Measurements from ENCODE around the gene PELI3.
"Not testable (repeated sequence)": the region's sequence is repeated elsewhere in the genome, so short reads cannot be mapped to it uniquely, and the experiment has no call there.

PELI3 gene

DNA sequence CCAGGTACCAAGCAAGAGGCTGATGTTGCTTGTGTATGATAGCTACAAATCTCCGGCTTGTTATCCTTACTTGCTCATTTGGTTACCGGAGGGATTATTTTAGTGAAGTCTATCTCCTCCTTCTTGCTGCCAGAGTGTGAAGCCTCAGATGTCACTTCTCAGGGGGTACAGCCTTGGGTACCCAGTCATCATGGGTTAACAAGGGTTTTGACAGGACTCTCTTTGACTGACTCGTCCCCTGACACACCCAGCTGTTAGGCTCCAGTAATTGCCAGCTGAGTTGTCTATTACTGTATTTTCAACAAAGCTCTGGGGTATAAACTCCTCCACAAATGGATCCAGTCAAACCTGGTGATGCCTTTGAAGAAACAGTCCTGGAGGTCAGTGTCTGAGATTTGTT, 11.9 kb upstream of the PELI3 start:
- Histone ChIP-seq H3K9ac (ENCODE audit: low read length) (no peak overlapping the region), H3K4me3 (ENCODE audit: low read length) (no peak overlapping the region), H3K36me3 (ENCODE audit: control insufficient read depth, insufficient read depth, low read length) (no peaks in the 10 kb centered on the region), H3K27ac (ENCODE audit: low read depth, low read length) (no peak overlapping the region), H3K4me1 (ENCODE audit: control insufficient read depth, insufficient read depth, low read length) (no peaks in the 10 kb centered on the region), H3K27me3 (ENCODE audit: control insufficient read depth, insufficient read depth, low read length) (no peaks in the 10 kb centered on the region)

DNA sequence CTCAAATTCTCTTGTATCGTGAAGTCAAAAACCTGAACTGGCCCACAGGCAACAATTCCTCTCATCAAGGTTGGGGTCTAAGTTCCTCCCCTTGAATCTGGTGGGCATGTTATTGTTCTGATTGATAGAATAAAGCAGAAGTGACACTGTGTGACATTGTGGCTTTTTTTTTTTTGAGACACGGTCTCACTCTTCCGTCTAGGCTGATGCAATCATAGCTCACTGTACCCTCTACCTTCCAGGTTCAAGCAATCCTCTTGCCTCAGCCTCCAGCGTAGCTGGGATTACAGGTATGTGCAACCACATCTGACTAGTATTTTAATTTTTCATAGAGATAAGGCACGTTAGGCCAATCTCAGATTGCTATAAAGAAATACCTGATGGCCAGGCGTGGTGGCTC, 8.9 kb upstream of the PELI3 start:
- no peaks in the 10 kb centered on the region for H3K27me3 ChIP-seq (ENCODE audit: control insufficient read depth, insufficient read depth, low read length)
- no peaks in the 10 kb centered on the region for H3K36me3 ChIP-seq (ENCODE audit: control insufficient read depth, insufficient read depth, low read length)
- H3K4me3 ChIP-seq (ENCODE audit: low read length) = no peak overlapping the region
- no peak overlapping the region for H3K27ac ChIP-seq (ENCODE audit: low read depth, low read length)
- no peak overlapping the region for H3K9ac ChIP-seq (ENCODE audit: low read length)
- no peaks in the 10 kb centered on the region for H3K4me1 ChIP-seq (ENCODE audit: control insufficient read depth, insufficient read depth, low read length)

DNA sequence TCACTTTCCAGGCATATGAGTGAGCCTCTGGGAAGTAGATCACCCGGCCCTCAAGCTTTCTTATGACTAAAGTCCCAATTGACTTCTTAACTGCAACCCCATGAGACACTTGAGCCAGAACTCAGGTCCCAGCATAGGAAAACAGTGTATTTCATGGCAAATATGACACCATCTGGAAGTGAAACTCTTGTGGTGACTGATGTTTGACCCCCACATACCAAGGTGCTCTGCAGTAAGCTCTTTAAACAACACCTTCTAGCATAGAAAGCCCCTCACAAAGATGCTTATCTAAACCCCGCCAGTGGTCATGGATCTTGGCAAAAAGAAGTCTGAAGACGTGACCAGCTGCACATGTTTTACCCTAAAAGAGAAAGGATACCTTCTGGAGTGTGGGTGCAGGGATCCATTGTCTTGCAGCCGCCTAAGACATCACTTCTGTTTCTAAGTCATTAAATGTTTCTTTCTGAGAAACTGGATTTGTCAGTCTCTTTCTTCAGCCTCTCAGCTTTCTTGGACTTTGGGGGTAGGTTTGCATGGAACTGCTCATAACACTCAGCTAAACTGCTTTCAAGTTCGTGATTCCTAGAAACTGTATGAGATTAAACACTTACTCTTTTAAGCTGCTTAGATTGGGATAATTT, 7.4 kb upstream of the PELI3 start:
- H3K4me3 ChIP-seq (ENCODE audit: low read length) = no peak overlapping the region
- H3K27me3 ChIP-seq (ENCODE audit: control insufficient read depth, insufficient read depth, low read length) = no peaks in the 10 kb centered on the region
- no peak overlapping the region for H3K27ac ChIP-seq (ENCODE audit: low read depth, low read length)
- no peaks in the 10 kb centered on the region for H3K36me3 ChIP-seq (ENCODE audit: control insufficient read depth, insufficient read depth, low read length)
- H3K4me1 ChIP-seq (ENCODE audit: control insufficient read depth, insufficient read depth, low read length) = no peaks in the 10 kb centered on the region
- H3K9ac ChIP-seq (ENCODE audit: low read length) = no peak overlapping the region

DNA sequence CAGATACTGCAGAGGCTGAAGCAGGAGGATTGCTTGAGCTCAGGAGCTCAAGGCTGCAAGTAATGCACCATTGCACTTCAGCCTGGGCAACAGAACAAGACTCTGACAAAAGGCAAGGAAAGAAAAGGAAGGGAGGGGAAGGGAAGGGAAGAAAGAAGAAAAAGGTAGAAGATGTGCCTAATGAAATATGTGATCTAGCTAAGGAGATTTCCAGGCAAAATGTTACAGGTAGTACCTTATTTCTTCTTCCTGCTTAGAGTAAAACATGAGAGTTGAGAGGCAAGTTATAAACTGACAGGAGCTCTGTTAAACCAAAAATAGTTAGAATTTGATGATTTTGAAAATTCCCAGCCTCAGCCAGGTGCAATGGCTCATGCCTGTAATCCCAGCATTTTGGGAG, 4.7 kb upstream of the PELI3 start:
- H3K27ac ChIP-seq (ENCODE audit: low read depth, low read length) = no peak overlapping the region
- H3K4me3 ChIP-seq (ENCODE audit: low read length) = no peak overlapping the region
- no peaks in the 10 kb centered on the region for H3K4me1 ChIP-seq (ENCODE audit: control insufficient read depth, insufficient read depth, low read length)
- H3K9ac ChIP-seq (ENCODE audit: low read length) = no peak overlapping the region
- no peaks in the 10 kb centered on the region for H3K27me3 ChIP-seq (ENCODE audit: control insufficient read depth, insufficient read depth, low read length)
- no peaks in the 10 kb centered on the region for H3K36me3 ChIP-seq (ENCODE audit: control insufficient read depth, insufficient read depth, low read length)

- Histone ChIP-seq H3K27me3 (ENCODE audit: control insufficient read depth, insufficient read depth, low read length) (no peaks in the 10 kb centered on the region), H3K36me3 (ENCODE audit: control insufficient read depth, insufficient read depth, low read length) (no peaks in the 10 kb centered on the region), H3K27ac (ENCODE audit: low read depth, low read length) (no peak overlapping the region), H3K9ac (ENCODE audit: low read length) (no peak overlapping the region), H3K4me1 (ENCODE audit: control insufficient read depth, insufficient read depth, low read length) (peaks cover 5% of the 10 kb centered on the region), H3K4me3 (ENCODE audit: low read length) (no peak overlapping the region)
These were observed 3.8 kb upstream of the PELI3 start for GRCh38 chr11:66462911-66463310.

GRCh38 chr11:66464116-66464515, 2.6 kb upstream of the PELI3 start:
- H3K9ac ChIP-seq (ENCODE audit: low read length); H3K4me1 ChIP-seq (ENCODE audit: control insufficient read depth, insufficient read depth, low read length); H3K27me3 ChIP-seq (ENCODE audit: control insufficient read depth, insufficient read depth, low read length); H3K36me3 ChIP-seq (ENCODE audit: control insufficient read depth, insufficient read depth, low read length); H3K27ac ChIP-seq (ENCODE audit: low read depth, low read length); H3K4me3 ChIP-seq (ENCODE audit: low read length): not testable (repeated sequence)

- Histone ChIP-seq H3K9ac (ENCODE audit: low read length) (no peak overlapping the region), H3K4me3 (ENCODE audit: low read length) (no peak overlapping the region), H3K27me3 (ENCODE audit: control insufficient read depth, insufficient read depth, low read length) (no peaks in the 10 kb centered on the region), H3K4me1 (ENCODE audit: control insufficient read depth, insufficient read depth, low read length) (peaks cover 6% of the 10 kb centered on the region), H3K36me3 (ENCODE audit: control insufficient read depth, insufficient read depth, low read length) (no peaks in the 10 kb centered on the region), H3K27ac (ENCODE audit: low read depth, low read length) (no peak overlapping the region)
These were observed 1.8 kb upstream of the PELI3 start for GRCh38 chr11:66464916-66465315.

DNA sequence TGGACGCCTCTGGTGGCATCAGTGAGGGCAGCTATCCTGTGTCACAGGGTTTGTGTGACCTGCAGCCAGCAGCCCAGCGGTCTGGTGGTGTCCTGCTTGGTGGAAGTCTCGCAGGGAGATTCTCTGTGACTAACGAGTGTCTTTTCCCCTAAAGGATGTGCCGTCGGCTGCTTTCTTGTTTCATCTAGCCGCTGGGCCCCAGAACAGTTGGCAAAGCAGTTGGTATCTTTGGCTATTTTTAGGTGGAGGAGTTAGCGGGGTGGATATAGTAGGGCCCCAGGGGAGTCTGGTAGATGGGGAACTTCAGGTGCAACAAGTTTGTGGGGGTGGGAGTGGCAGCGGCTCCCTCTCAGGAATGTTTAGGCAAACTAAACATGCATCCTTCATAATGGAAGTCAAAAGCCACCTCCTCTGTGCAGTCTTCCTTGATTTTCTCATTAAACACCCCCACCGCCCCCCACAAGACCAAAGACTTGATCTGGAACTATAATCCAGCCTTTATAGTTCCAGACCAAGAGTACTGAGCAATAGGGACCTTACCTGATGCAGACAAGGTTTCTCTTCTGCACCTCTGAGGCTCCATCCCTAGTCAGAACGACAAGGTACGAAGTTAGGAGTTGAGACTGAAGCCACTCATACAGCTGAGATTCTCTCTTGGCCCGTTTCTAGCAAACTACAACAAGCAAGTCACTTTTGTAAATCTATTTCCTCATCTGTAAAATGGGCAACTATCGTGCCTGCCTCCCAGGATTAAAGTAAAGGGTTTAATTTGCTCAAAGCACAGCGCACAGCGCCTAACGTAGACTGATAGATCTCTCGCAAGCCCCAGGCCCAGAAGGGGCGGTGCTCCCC, 1.1 kb upstream of the PELI3 start:
- H3K9ac ChIP-seq (ENCODE audit: low read length) = no peak overlapping the region
- no peaks in the 10 kb centered on the region for H3K36me3 ChIP-seq (ENCODE audit: control insufficient read depth, insufficient read depth, low read length)
- no peaks in the 10 kb centered on the region for H3K27me3 ChIP-seq (ENCODE audit: control insufficient read depth, insufficient read depth, low read length)
- peaks cover 6% of the 10 kb centered on the region for H3K4me1 ChIP-seq (ENCODE audit: control insufficient read depth, insufficient read depth, low read length)
- no peak overlapping the region for H3K27ac ChIP-seq (ENCODE audit: low read depth, low read length)
- peak overlapping the region; percentile 76 for H3K4me3 ChIP-seq (ENCODE audit: low read length)

- H3K27me3 ChIP-seq (ENCODE audit: control insufficient read depth, insufficient read depth, low read length) = no peaks in the 10 kb centered on the region
- peaks cover 1% of the 10 kb centered on the region for H3K36me3 ChIP-seq (ENCODE audit: control insufficient read depth, insufficient read depth, low read length)
- peak overlapping the region; percentile 30 for H3K27ac ChIP-seq (ENCODE audit: low read depth, low read length)
- peak overlapping the region; percentile 86 for H3K4me3 ChIP-seq (ENCODE audit: low read length)
- H3K4me1 ChIP-seq (ENCODE audit: control insufficient read depth, insufficient read depth, low read length) = peaks cover 6% of the 10 kb centered on the region
- H3K9ac ChIP-seq (ENCODE audit: low read length) = peak overlapping the region; percentile 24
These were observed 442 bp downstream of the PELI3 start for GRCh38 chr11:66467034-66467659.

- H3K4me3 ChIP-seq (ENCODE audit: low read length) = peak overlapping the region; percentile 86
- H3K36me3 ChIP-seq (ENCODE audit: control insufficient read depth, insufficient read depth, low read length) = peaks cover 6% of the 10 kb centered on the region
- H3K9ac ChIP-seq (ENCODE audit: low read length) = peak overlapping the region; percentile 24
- H3K4me1 ChIP-seq (ENCODE audit: control insufficient read depth, insufficient read depth, low read length) = peaks cover 6% of the 10 kb centered on the region
- no peaks in the 10 kb centered on the region for H3K27me3 ChIP-seq (ENCODE audit: control insufficient read depth, insufficient read depth, low read length)
- no peak overlapping the region for H3K27ac ChIP-seq (ENCODE audit: low read depth, low read length)
These were observed 1.1 kb downstream of the PELI3 start for GRCh38 chr11:66467756-66468155.

DNA sequence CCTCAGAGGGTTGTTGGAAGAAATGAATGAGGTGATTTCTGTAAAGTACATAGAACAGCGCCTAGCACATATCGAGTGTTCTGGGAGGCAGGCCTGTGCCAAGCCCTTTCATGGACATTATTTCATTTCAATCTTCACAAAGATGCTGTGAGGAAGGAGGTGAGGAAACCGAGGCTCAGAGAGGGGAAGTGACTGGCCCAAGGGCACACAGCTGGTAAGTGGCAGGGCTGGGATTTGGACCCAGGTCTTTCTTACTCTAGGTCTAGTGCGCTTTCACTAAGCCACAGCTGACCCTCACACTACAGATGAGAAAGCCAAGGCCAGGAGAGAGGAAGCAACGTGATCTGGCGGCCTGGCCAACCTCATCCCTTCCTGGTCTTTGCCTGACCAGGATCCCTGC, 2.0 kb downstream of the PELI3 start:
- Histone ChIP-seq H3K9ac (ENCODE audit: low read length) (no peak overlapping the region), H3K4me3 (ENCODE audit: low read length) (no peak overlapping the region), H3K36me3 (ENCODE audit: control insufficient read depth, insufficient read depth, low read length) (peaks cover 6% of the 10 kb centered on the region)

DNA sequence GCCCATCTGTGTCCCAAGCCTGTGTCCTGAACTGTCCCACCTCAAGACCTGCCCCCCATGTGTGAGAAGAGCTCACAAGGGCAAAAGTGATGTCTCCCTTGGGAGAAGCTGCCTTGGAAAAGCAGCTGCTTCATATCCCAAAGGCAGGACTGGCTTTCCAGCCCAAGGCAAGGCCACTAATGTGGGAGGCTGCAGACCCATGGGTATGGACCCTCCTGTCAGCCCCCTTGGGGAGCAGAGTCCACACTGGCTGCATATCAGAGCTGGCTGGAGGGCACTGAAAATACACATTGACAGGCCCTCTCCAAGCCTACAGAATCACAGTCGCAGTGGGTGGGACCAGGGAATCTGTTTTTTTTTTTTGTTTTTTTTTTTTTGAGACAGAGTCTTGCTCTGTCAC, 2.7 kb downstream of the PELI3 start:
- Histone ChIP-seq H3K27ac (ENCODE audit: low read depth, low read length) (no peak overlapping the region), H3K9ac (ENCODE audit: low read length) (no peak overlapping the region), H3K36me3 (ENCODE audit: control insufficient read depth, insufficient read depth, low read length) (peaks cover 6% of the 10 kb centered on the region), H3K4me3 (ENCODE audit: low read length) (no peak overlapping the region), H3K4me1 (ENCODE audit: control insufficient read depth, insufficient read depth, low read length) (peaks cover 6% of the 10 kb centered on the region), H3K27me3 (ENCODE audit: control insufficient read depth, insufficient read depth, low read length) (no peaks in the 10 kb centered on the region)

More for the DNA sequence above, 2.0 kb downstream of the PELI3 start:
- Histone ChIP-seq H3K27ac (ENCODE audit: low read depth, low read length) (no peak overlapping the region), H3K27me3 (ENCODE audit: control insufficient read depth, insufficient read depth, low read length) (no peaks in the 10 kb centered on the region), H3K4me1 (ENCODE audit: control insufficient read depth, insufficient read depth, low read length) (peaks cover 6% of the 10 kb centered on the region)
